Thyroid gland (tissue), 4 donors: ENCODE measurements around the gene TAS2R41.
A peak's percentile ranks its signal among the peaks of the same experiment; 100 is the strongest.

ENCODE experiments used
- POLR2A ChIP-seq, 2 donors: fragments of 450-650 bp; IDR thresholded peaks; one replicate each; pipeline ENCODE4 v1.6.1; 2017; ENCODE audit warnings: antibody characterized with exemption in 2 of 2, mild to moderate bottlenecking in 2 of 2, moderate library complexity in 1 of 2
- TF ChIP-seq, protein P1 (sequence below), 6 experiments: fragments of 200-600 bp in 3 of 6; fragments of 450-650 bp in 3 of 6; sonication (generic) in 3 of 6; IDR thresholded peaks; one replicate each; pipeline ENCODE4 v1.5.1; 2016 to 2019; ENCODE audit warnings: antibody characterized with exemption in 6 of 6, mild to moderate bottlenecking in 2 of 6, inconsistent platforms in 1 of 6, moderate library complexity in 1 of 6

GRCh38 chr7:143494622-143495021, 16.9 kb downstream of the TAS2R41 start:
- TF ChIP-seq POLR2A (IDR thresholded peaks at IDR 0.05) = no peak
- TF ChIP-seq, protein P1, sequence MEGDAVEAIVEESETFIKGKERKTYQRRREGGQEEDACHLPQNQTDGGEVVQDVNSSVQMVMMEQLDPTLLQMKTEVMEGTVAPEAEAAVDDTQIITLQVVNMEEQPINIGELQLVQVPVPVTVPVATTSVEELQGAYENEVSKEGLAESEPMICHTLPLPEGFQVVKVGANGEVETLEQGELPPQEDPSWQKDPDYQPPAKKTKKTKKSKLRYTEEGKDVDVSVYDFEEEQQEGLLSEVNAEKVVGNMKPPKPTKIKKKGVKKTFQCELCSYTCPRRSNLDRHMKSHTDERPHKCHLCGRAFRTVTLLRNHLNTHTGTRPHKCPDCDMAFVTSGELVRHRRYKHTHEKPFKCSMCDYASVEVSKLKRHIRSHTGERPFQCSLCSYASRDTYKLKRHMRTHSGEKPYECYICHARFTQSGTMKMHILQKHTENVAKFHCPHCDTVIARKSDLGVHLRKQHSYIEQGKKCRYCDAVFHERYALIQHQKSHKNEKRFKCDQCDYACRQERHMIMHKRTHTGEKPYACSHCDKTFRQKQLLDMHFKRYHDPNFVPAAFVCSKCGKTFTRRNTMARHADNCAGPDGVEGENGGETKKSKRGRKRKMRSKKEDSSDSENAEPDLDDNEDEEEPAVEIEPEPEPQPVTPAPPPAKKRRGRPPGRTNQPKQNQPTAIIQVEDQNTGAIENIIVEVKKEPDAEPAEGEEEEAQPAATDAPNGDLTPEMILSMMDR (IDR thresholded peaks at IDR 0.05) = peak in 1 of 6 experiments; percentile 10
